CD4-positive, alpha-beta T cell treated with Interferon gamma for 1 hour (primary cell): ENCODE results near the gene UQCC5.
A peak's percentile ranks its signal among the peaks of the same experiment; 100 is the strongest.

Source experiments
- DNase-seq: peaks from one replicate; pipeline ENCODE4 v3.0.0-alpha.2; 2020

Gene UQCC5, protein sequence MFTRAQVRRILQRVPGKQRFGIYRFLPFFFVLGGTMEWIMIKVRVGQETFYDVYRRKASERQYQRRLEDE

DNA sequence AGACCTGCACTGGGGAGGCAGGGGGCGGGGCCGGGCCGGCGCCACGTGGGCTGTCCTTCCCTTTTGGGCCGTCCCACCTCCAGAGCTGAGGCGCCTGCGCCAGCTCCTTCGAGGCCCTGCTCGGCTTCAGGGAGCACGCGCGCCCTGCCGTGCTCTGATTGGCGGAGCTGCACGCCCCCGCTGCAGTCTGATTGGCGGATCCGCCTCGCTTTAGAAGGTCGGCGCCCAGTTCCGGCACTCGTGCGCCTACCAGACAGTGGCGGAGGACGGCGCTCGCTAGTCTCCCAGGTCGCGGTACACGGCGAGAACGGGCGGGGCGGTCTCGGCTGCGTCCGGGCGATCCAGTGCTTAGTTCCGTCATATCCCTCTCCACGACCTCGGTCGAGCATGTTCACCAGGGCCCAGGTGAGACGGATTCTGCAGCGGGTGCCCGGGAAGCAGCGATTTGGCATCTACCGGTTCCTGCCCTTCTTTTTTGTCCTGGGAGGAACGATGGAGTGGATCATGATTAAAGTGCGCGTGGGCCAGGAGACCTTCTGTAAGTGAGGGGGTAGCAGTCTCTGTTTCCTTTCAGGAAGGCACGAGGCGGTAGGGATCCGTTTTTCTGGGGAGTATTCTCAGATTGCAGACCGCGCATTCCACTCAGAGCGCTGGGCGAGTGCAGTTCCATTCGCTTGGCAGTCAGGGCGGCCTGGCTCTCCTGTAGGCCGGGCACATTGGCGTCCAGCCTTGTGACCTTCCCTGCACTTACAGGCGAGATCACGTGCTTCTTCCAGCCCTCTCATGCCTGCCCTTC, at the start of gene UQCC5:
Gene UQCC5 (plus strand): TSS at position 237 of the 796 bp plus-strand sequence. CDS start 151 bp downstream, at position 388.
- DNase-seq, result peak; percentile 99

DNA sequence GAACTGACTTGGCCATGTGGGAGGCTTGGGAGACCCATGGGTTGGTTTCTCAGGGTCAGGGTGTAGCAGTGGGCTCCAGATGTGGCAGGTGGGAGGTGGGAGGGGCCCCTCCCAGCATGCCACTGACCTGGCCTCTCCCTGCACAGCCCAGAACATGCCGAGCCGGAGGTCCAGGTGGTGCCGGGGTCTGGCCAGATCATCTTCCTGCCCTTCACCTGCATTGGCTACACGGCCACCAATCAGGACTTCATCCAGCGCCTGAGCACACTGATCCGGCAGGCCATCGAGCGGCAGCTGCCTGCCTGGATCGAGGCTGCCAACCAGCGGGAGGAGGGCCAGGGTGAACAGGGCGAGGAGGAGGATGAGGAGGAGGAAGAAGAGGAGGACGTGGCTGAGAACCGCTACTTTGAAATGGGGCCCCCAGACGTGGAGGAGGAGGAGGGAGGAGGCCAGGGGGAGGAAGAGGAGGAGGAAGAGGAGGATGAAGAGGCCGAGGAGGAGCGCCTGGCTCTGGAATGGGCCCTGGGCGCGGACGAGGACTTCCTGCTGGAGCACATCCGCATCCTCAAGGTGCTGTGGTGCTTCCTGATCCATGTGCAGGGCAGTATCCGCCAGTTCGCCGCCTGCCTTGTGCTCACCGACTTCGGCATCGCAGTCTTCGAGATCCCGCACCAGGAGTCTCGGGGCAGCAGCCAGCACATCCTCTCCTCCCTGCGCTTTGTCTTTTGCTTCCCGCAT, 49.2 kb upstream of the UQCC5 start:
- no peak for DNase-seq

DNA sequence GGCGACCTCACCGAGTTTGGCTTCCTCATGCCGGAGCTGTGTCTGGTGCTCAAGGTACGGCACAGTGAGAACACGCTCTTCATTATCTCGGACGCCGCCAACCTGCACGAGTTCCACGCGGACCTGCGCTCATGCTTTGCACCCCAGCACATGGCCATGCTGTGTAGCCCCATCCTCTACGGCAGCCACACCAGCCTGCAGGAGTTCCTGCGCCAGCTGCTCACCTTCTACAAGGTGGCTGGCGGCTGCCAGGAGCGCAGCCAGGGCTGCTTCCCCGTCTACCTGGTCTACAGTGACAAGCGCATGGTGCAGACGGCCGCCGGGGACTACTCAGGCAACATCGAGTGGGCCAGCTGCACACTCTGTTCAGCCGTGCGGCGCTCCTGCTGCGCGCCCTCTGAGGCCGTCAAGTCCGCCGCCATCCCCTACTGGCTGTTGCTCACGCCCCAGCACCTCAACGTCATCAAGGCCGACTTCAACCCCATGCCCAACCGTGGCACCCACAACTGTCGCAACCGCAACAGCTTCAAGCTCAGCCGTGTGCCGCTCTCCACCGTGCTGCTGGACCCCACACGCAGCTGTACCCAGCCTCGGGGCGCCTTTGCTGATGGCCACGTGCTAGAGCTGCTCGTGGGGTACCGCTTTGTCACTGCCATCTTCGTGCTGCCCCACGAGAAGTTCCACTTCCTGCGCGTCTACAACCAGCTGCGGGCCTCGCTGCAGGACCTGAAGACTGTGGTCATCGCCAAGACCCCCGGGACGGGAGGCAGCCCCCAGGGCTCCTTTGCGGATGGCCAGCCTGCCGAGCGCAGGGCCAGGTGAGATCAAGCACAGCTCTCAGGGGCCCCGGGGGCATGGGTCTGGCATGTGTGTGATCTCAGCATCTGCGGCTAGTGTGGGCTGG, 48.4 kb upstream of the UQCC5 start:
- DNase-seq, result no peak

DNA sequence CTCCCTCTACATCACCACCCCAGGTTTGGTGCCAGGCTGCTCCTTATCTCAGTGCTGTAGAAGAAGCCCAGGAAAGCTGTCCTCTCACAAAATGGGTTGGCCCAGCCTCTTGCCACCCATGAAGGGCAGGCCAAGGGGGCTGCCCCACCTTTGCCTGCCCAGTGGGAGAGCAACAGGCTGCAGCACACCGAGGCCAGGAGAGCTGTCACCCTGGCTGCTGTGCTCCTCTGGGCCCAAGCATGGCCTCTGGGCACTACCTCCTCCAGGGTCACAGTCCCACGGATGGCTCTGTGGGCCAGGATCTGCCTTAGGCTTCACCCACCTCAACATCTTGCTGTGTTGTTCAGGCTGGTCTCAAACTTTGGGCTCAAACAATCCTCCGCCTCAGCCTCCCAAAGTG, 47.7 kb upstream of the UQCC5 start:
- no peak for DNase-seq

DNA sequence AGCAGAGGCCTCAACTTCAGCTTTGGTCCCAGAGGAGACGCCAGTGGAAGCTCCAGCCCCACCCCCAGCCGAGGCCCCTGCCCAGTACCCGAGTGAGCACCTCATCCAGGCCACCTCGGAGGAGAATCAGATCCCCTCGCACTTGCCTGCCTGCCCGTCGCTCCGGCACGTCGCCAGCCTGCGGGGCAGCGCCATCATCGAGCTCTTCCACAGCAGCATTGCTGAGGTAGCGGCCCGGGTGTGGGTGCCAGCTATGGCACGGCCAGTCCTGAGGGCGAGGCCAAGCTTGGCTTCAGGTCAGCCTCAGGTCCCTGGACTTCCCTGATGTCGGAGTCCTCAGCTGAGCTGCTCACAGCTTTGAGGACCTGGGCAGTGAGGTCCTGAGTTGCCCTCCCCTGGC, 47.0 kb upstream of the UQCC5 start:
- DNase-seq, result no peak

DNA sequence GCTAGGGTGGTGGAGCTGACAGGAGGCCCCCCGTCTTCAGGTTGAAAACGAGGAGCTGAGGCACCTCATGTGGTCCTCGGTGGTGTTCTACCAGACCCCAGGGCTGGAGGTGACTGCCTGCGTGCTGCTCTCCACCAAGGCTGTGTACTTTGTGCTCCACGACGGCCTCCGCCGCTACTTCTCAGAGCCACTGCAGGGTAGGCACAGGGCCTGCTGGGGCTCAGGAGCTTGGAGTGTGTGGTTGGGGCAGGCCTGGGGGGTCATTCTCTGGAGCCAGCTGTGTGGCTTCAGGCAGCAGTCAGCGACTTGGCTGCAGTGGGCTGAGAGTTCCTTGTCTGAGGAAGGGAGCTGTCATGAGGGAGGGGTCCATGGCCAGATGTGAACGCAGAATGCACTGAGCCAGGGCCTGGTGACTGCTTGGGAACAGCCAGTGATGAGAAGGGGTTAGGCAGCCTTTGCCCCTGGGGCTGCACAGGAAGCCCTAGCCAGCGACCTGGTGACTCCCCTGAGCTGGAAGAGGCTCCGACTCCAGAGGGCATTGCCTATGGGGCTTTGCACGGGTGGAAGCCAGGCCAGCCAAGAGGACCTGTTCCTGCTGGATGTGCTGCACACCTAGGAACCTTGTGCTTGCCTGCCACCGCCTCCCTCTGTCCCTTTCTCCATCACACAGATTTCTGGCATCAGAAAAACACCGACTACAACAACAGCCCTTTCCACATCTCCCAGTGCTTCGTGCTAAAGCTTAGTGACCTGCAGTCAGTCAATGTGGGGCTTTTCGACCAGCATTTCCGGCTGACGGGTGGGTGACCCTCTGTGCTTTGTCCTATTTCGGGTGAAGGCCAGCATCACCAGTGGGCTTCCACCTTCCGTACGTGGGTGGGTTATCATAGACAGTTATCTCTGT, 46.1 kb upstream of the UQCC5 start:
- DNase-seq, result no peak

DNA sequence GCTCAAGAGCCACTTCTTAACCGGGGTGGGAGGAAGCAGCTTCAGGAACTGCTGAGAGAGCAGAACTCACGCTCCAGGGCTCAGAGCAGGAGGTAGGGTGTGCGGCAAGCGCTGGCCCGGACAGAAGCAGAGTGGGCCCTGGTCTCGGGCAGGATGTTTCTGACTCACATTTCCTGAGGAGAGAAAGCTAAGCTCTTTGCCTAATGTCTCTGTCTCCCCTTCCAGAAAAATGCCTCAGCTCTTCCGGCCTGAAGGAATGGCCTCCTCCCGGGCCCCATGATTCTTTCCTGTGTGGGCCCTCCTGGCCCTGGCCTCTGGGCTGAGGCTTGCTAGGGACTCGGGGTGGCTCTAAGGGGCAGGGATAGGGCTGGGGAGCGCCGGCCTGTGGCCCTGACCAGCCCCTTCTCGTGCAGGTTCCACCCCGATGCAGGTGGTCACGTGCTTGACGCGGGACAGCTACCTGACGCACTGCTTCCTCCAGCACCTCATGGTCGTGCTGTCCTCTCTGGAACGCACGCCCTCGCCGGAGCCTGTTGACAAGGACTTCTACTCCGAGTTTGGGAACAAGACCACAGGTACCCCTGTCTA, 45.4 kb upstream of the UQCC5 start:
- peak; percentile 25 for DNase-seq

DNA sequence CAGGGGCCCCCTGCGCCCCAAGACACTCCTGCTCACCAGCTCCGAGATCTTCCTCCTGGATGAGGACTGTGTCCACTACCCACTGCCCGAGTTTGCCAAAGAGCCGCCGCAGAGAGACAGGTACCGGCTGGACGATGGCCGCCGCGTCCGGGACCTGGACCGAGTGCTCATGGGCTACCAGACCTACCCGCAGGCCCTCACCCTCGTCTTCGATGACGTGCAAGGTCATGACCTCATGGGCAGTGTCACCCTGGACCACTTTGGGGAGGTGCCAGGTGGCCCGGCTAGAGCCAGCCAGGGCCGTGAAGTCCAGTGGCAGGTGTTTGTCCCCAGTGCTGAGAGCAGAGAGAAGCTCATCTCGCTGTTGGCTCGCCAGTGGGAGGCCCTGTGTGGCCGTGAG, 44.3 kb upstream of the UQCC5 start:
- DNase-seq, result no peak

DNA sequence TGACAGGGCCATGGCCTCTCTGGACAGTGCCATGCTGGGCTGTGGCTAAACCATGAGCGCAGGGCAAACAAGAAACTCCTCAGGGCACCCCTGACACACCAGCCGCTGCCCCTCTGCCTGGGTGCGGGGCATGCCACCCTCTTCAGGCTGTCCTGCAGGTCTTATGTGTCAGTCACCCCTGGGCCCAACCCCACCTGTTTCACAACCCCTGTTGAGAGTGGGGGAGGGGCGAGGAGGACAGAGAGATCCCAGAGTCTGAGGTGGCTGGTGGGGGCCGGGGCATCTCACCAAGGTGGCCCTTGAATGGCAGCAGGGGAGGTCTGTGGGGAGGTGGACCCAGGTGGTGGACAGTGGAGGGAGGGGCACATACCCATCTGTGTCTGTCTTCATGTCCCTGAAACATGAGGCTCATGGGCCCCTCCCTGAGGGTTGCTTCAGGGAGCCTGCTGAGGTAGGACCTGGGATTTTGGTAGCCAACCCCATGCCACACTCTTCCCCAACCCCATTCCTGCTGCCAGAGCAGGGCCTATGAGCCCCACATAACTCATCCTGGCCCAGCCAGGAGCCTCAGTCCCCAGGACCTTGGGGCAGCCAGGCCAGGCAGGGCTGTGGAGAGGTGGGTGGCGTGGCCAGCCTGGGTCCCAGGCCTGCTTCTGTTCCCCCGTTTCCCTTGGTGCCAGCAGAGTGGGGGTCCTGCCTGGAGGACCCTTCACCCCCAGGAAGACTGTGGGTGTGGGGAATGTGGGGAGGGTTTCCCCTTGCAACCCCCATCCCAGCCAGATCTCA, 43.0 kb upstream of the UQCC5 start:
- DNase-seq, result no peak

DNA sequence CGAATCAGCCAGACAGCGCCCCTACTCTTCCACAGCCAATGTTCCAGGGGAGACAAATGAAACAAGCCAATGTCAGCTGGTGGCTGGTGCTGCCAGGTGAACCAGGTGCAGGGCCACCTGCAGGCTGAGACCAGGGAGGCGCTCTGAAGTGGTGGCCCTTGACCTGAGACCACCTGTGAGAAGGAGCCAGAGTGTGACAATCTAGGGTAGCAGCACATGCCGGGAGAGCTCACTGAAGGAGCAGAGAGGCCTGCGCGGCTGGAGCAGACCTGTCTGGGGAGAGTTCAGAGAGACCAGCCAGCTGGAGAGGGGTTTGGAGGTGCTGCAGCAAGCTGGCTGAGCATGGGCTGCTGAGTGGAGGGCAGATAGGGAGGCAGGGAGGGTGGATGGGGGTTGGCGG, 42.0 kb upstream of the UQCC5 start:
- no peak for DNase-seq

DNA sequence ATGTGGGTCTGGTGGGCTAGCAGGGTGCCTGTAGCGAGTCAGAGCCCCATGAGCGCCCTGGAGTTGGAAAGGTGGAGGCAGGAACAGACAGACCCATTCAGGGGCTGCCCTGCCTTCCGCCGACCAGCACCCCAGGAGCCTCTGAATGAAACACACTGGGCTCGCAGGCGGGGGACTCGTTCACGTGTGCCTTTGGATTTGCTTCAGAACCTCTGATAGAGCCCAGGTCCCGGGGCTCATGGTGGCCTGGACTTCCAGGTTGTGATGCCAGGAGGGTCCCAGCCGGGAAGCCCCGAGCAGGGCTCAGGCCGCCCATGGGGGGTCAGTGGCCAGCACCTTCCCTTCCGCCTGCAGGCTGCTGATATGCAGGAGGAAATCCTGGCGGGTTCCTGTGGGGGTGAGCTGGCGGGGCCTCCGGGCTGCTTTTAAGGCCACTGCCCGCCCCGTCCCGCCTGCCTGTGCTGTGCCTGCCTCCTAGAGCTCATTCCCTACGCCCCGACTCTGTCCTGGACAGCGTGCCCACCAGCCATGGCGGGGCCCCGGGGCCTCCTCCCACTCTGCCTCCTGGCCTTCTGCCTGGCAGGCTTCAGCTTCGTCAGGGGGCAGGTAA, 41.4 kb upstream of the UQCC5 start, which contains the start of gene STAB1:
Gene STAB1 (plus strand): TSS at position 453 of the 610 bp plus-strand sequence. CDS start 76 bp downstream, at position 529.
- no peak for DNase-seq

DNA sequence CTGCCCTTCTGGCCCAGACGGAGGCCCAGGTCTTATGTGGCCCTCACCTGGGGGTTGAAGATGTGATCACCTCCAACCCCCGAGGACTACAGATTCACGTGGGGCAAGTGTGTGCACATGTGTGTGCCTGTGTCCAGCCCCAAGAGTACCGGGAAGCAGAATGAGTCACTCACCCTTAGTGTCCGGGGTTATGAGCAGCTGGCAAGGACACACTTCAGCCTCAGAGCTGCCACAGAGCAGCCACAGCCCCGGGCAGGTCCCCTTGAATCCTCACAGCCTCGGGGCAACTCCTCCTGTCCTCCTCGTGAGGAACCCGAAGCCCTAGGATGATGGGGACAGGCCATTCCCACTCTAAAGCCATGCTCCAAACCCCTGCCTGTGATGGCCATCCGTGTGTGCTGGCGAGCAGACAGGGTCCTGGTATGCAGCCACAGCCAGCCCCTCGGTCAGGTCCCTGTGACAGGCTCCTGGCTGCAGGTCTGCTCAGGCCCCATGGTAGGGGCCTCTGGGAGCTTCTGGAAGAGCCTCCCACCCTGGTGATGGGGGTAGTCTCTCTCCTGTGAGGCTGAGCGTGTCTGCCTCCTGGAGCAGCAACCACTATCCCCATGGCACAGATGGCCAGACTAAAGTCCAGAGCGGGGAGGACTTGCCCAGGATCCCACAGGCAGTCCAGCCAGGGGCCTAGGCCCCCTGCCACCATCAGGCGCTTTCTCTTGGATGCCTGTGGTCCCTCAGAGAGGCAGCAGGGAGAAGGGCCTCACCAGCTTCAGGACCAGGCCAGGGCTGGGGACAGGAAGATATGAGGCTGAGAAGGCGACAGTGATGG, 40.4 kb upstream of the UQCC5 start:
- DNase-seq, result peak; percentile 35

DNA sequence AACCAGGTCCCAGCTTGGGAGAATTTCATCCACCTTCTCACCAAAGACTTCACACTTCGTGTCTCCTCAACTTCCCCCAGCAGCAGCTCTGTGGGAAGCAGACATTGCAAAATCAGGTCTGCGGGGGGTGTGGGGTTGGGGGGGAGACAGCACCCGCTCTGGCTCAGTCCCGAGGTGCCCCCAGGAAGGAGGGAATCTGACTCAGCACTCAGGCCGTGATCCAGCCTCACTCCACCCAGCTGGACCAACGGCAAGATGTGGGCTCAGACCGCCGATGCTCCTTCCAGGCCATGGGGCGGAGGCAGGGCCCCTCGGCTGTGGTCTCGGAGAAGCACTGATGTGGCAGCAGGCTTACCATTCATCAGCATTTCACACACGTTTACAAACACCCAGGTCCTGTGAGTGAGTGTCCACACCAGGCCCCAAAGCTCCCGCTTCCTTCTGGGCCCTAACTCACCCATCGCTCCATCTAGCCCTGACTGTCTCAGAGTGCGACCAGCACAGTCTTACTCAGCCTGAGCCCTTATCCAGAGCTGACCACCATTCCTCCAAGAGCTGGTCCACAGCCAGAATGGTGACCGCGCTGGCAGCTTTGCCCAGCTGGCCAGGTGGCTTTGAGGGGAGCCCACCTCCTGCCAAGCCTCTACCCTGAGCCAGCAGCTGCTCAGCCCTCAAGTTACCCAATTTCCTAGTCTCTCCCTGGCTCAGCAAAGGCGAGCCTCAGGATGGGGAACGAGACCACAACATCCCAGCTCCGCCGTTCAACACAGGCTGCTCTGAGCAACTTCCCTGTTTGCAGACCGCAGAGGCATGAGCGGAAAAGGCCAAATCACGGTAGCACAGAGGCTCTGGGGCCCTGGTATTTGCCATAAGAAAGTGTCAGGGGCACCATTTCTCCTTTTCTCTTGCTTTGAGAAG, 38.0 kb upstream of the UQCC5 start:
- DNase-seq, result peak; percentile 61

DNA sequence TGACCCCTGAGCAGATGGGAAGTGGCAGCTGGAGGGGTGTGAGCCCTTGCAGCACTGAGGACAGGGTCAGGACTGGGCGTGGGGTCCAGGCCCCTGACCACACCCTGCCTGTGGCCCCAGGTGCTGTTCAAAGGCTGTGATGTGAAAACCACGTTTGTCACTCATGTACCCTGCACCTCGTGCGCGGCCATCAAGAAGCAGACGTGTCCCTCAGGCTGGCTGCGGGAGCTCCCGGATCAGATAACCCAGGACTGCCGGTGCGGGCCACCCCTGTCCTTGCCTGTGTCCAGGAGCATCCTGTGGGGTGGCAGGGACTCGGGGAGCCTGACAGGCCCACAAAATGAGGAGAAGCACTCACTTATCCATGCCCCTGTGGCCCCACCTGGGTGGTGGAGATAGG, 35.4 kb upstream of the UQCC5 start:
- no peak for DNase-seq

DNA sequence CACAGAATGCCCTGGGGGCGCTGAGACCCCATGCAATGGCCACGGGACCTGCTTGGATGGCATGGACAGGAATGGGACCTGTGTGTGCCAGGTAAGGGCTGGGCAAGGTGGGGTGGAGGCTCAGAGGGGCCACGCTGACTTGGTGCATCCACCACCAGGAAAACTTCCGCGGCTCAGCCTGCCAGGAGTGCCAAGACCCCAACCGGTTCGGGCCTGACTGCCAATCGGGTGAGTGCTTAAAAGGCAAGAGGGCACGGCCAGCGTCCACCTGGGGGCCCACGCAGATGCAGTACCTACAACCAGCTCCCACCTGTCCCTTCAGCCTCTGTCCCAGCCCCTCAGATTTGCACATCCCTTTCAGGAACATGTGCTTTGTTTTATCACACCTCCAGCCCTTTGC, 34.4 kb upstream of the UQCC5 start:
- DNase-seq, result no peak

DNA sequence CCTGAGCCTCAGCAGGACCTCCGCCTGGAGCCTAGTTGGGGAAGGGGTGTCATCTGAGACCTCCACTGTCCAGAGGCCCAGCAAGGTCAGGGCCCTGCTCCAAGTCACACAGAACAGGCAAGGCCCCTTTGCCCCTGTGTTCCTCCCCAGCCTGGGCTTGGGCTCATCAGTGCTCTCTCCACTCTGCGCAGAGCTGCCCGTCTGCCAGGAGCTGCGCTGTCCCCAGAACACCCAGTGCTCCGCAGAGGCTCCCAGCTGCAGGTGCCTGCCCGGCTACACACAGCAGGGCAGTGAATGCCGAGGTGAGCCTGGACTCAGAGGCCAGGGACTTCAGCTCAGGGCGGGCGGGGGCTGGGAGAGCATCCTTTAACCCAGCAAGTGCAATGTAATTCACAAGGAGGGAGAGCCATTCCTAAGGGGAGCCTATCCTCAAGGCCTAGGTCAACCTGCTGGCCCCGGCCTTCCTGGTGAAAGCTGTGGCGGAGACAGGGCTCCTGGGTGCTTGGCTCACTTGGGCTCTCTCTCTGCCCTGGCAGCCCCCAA, 33.5 kb upstream of the UQCC5 start:
- no peak for DNase-seq

DNA sequence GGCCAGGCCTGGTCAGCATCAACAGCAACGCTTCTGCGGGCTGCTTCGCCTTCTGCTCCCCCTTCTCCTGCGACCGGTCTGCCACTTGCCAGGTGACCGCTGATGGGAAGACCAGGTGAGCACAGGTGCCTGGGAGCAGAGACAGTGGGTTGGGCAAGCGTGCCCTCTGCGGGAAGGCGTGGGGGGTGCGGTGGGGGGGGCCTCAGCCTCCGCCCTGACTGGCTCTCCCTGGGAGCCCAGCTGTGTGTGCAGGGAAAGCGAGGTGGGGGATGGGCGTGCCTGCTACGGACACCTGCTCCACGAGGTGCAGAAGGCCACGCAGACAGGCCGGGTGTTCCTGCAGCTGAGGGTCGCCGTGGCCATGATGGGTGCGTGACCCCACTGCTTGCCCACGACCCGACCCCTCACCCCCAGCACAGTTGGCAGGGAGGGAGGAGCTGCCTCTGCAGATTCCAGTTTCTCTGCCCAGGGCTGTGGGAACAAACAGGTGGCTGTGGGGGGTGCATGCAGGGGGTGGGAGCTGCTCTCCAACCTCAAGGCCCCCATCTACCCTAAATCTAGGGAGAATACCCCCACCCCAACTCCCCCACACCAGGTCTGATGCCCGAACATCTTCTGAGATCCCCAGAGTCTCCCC, 32.5 kb upstream of the UQCC5 start:
- DNase-seq, result no peak
